ENCODE results near the gene GPRC5B.

GPRC5B gene

GRCh38 chr16:19850131-19850817 is 34.4 kb downstream of the GPRC5B start:
- H3K4me3 ChIP-seq (ENCODE audit: insufficient read depth, low read depth, low read length, poor library complexity, severe bottlenecking), result no peak overlapping the region
- DNase-seq, result no peak
- no peaks in the 10 kb centered on the region for H3K27me3 ChIP-seq (replicated peaks; ENCODE audit: control insufficient read depth, insufficient read depth, low read length, poor library complexity, severe bottlenecking)
- H3K9me3 ChIP-seq (ENCODE audit: control insufficient read depth, low read length), result no peaks in the 10 kb centered on the region
- no peaks in the 10 kb centered on the region for H3K36me3 ChIP-seq (ENCODE audit: control insufficient read depth, insufficient read depth, low read length)
- no peaks in the 10 kb centered on the region for H3K4me1 ChIP-seq (ENCODE audit: control insufficient read depth, insufficient read depth, low read length, poor library complexity, severe bottlenecking)
- no peak overlapping the region for H3K27ac ChIP-seq (ENCODE audit: insufficient read depth, low read length, poor library complexity, severe bottlenecking)

GRCh38 chr16:19848756-19849155 is 35.9 kb downstream of the GPRC5B start:
- DNase-seq, result no peak
- Histone ChIP-seq H3K27me3 (replicated peaks; ENCODE audit: control insufficient read depth, insufficient read depth, low read length, poor library complexity, severe bottlenecking) (no peaks in the 10 kb centered on the region), H3K36me3 (ENCODE audit: control insufficient read depth, insufficient read depth, low read length) (no peaks in the 10 kb centered on the region), H3K4me1 (ENCODE audit: control insufficient read depth, insufficient read depth, low read length, poor library complexity, severe bottlenecking) (no peaks in the 10 kb centered on the region), H3K27ac (ENCODE audit: insufficient read depth, low read length, poor library complexity, severe bottlenecking) (no peak overlapping the region), H3K9me3 (ENCODE audit: control insufficient read depth, low read length) (no peaks in the 10 kb centered on the region), H3K4me3 (ENCODE audit: insufficient read depth, low read depth, low read length, poor library complexity, severe bottlenecking) (no peak overlapping the region)

- no peak overlapping the region for H3K27ac ChIP-seq (ENCODE audit: insufficient read depth, low read length, poor library complexity, severe bottlenecking)
Observed at GRCh38 chr16:19846436-19846835, 38.2 kb downstream of the GPRC5B start.

GRCh38 chr16:19844945-19845641 is 39.6 kb downstream of the GPRC5B start:
- no peaks in the 10 kb centered on the region for H3K9me3 ChIP-seq (ENCODE audit: control insufficient read depth, low read length)
- H3K4me1 ChIP-seq (ENCODE audit: control insufficient read depth, insufficient read depth, low read length, poor library complexity, severe bottlenecking), result no peaks in the 10 kb centered on the region
- H3K4me3 ChIP-seq (ENCODE audit: insufficient read depth, low read depth, low read length, poor library complexity, severe bottlenecking), result no peak overlapping the region
- no peaks in the 10 kb centered on the region for H3K27me3 ChIP-seq (replicated peaks; ENCODE audit: control insufficient read depth, insufficient read depth, low read length, poor library complexity, severe bottlenecking)
- H3K36me3 ChIP-seq (ENCODE audit: control insufficient read depth, insufficient read depth, low read length), result no peaks in the 10 kb centered on the region
- no peak overlapping the region for H3K27ac ChIP-seq (ENCODE audit: insufficient read depth, low read length, poor library complexity, severe bottlenecking)
- no peak for DNase-seq

More at GRCh38 chr16:19846436-19846835, 38.2 kb downstream of the GPRC5B start:
- Histone ChIP-seq H3K36me3 (ENCODE audit: control insufficient read depth, insufficient read depth, low read length) (no peaks in the 10 kb centered on the region), H3K9me3 (ENCODE audit: control insufficient read depth, low read length) (no peaks in the 10 kb centered on the region), H3K4me3 (ENCODE audit: insufficient read depth, low read depth, low read length, poor library complexity, severe bottlenecking) (no peak overlapping the region), H3K4me1 (ENCODE audit: control insufficient read depth, insufficient read depth, low read length, poor library complexity, severe bottlenecking) (no peaks in the 10 kb centered on the region), H3K27me3 (replicated peaks; ENCODE audit: control insufficient read depth, insufficient read depth, low read length, poor library complexity, severe bottlenecking) (no peaks in the 10 kb centered on the region)
- DNase-seq, result no peak

GRCh38 chr16:19843371-19843770 is 41.3 kb downstream of the GPRC5B start:
- Histone ChIP-seq H3K27me3 (replicated peaks; ENCODE audit: control insufficient read depth, insufficient read depth, low read length, poor library complexity, severe bottlenecking) (no peaks in the 10 kb centered on the region), H3K4me1 (ENCODE audit: control insufficient read depth, insufficient read depth, low read length, poor library complexity, severe bottlenecking) (no peaks in the 10 kb centered on the region), H3K4me3 (ENCODE audit: insufficient read depth, low read depth, low read length, poor library complexity, severe bottlenecking) (no peak overlapping the region), H3K9me3 (ENCODE audit: control insufficient read depth, low read length) (no peaks in the 10 kb centered on the region), H3K27ac (ENCODE audit: insufficient read depth, low read length, poor library complexity, severe bottlenecking) (no peak overlapping the region), H3K36me3 (ENCODE audit: control insufficient read depth, insufficient read depth, low read length) (no peaks in the 10 kb centered on the region)
- no peak for DNase-seq

- no peak for DNase-seq
- Histone ChIP-seq H3K4me3 (ENCODE audit: insufficient read depth, low read depth, low read length, poor library complexity, severe bottlenecking) (no peak overlapping the region), H3K27ac (ENCODE audit: insufficient read depth, low read length, poor library complexity, severe bottlenecking) (no peak overlapping the region), H3K36me3 (ENCODE audit: control insufficient read depth, insufficient read depth, low read length) (no peaks in the 10 kb centered on the region), H3K27me3 (replicated peaks; ENCODE audit: control insufficient read depth, insufficient read depth, low read length, poor library complexity, severe bottlenecking) (no peaks in the 10 kb centered on the region), H3K4me1 (ENCODE audit: control insufficient read depth, insufficient read depth, low read length, poor library complexity, severe bottlenecking) (no peaks in the 10 kb centered on the region), H3K9me3 (ENCODE audit: control insufficient read depth, low read length) (no peaks in the 10 kb centered on the region)
Observed at GRCh38 chr16:19842426-19843157, 42.1 kb downstream of the GPRC5B start.

GRCh38 chr16:19841184-19841583 is 43.5 kb downstream of the GPRC5B start:
- H3K4me3 ChIP-seq (ENCODE audit: insufficient read depth, low read depth, low read length, poor library complexity, severe bottlenecking), result no peak overlapping the region
- no peak overlapping the region for H3K27ac ChIP-seq (ENCODE audit: insufficient read depth, low read length, poor library complexity, severe bottlenecking)
- H3K9me3 ChIP-seq (ENCODE audit: control insufficient read depth, low read length), result no peaks in the 10 kb centered on the region
- no peak for DNase-seq
- H3K4me1 ChIP-seq (ENCODE audit: control insufficient read depth, insufficient read depth, low read length, poor library complexity, severe bottlenecking), result no peaks in the 10 kb centered on the region
- no peaks in the 10 kb centered on the region for H3K36me3 ChIP-seq (ENCODE audit: control insufficient read depth, insufficient read depth, low read length)
- no peaks in the 10 kb centered on the region for H3K27me3 ChIP-seq (replicated peaks; ENCODE audit: control insufficient read depth, insufficient read depth, low read length, poor library complexity, severe bottlenecking)

GRCh38 chr16:19840524-19841110 is 44.0 kb downstream of the GPRC5B start:
- H3K4me1 ChIP-seq (ENCODE audit: control insufficient read depth, insufficient read depth, low read length, poor library complexity, severe bottlenecking), result no peaks in the 10 kb centered on the region
- H3K36me3 ChIP-seq (ENCODE audit: control insufficient read depth, insufficient read depth, low read length), result no peaks in the 10 kb centered on the region
- no peak overlapping the region for H3K4me3 ChIP-seq (ENCODE audit: insufficient read depth, low read depth, low read length, poor library complexity, severe bottlenecking)
- H3K27ac ChIP-seq (ENCODE audit: insufficient read depth, low read length, poor library complexity, severe bottlenecking), result no peak overlapping the region
- no peaks in the 10 kb centered on the region for H3K27me3 ChIP-seq (replicated peaks; ENCODE audit: control insufficient read depth, insufficient read depth, low read length, poor library complexity, severe bottlenecking)
- no peak for DNase-seq
- no peaks in the 10 kb centered on the region for H3K9me3 ChIP-seq (ENCODE audit: control insufficient read depth, low read length)

- H3K36me3 ChIP-seq (ENCODE audit: control insufficient read depth, insufficient read depth, low read length), result no peaks in the 10 kb centered on the region
- H3K4me3 ChIP-seq (ENCODE audit: insufficient read depth, low read depth, low read length, poor library complexity, severe bottlenecking), result no peak overlapping the region
- no peak for DNase-seq
- H3K27ac ChIP-seq (ENCODE audit: insufficient read depth, low read length, poor library complexity, severe bottlenecking), result no peak overlapping the region
- H3K4me1 ChIP-seq (ENCODE audit: control insufficient read depth, insufficient read depth, low read length, poor library complexity, severe bottlenecking), result no peaks in the 10 kb centered on the region
- no peaks in the 10 kb centered on the region for H3K27me3 ChIP-seq (replicated peaks; ENCODE audit: control insufficient read depth, insufficient read depth, low read length, poor library complexity, severe bottlenecking)
- H3K9me3 ChIP-seq (ENCODE audit: control insufficient read depth, low read length), result no peaks in the 10 kb centered on the region
Observed at GRCh38 chr16:19837984-19838707, 46.5 kb downstream of the GPRC5B start.

Measured in effector memory CD4-positive, alpha-beta T cell (primary cell).